ENCODE results near the gene PTPRK.

GRCh38 chr6:128455959-128456358 is 64.4 kb downstream of the PTPRK start:
- no peak for TF ChIP-seq POLR2A (IDR thresholded peaks at IDR 0.05)
- TF ChIP-seq, protein P1, sequence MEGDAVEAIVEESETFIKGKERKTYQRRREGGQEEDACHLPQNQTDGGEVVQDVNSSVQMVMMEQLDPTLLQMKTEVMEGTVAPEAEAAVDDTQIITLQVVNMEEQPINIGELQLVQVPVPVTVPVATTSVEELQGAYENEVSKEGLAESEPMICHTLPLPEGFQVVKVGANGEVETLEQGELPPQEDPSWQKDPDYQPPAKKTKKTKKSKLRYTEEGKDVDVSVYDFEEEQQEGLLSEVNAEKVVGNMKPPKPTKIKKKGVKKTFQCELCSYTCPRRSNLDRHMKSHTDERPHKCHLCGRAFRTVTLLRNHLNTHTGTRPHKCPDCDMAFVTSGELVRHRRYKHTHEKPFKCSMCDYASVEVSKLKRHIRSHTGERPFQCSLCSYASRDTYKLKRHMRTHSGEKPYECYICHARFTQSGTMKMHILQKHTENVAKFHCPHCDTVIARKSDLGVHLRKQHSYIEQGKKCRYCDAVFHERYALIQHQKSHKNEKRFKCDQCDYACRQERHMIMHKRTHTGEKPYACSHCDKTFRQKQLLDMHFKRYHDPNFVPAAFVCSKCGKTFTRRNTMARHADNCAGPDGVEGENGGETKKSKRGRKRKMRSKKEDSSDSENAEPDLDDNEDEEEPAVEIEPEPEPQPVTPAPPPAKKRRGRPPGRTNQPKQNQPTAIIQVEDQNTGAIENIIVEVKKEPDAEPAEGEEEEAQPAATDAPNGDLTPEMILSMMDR (IDR thresholded peaks at IDR 0.05): no peak

Measured in thyroid gland (tissue), 4 donors.